Measurements from ENCODE around the gene AAMP.
"Not testable (repeated sequence)": the region's sequence is repeated elsewhere in the genome, so short reads cannot be mapped to it uniquely, and the experiment has no call there.

The AAMP gene

DNA sequence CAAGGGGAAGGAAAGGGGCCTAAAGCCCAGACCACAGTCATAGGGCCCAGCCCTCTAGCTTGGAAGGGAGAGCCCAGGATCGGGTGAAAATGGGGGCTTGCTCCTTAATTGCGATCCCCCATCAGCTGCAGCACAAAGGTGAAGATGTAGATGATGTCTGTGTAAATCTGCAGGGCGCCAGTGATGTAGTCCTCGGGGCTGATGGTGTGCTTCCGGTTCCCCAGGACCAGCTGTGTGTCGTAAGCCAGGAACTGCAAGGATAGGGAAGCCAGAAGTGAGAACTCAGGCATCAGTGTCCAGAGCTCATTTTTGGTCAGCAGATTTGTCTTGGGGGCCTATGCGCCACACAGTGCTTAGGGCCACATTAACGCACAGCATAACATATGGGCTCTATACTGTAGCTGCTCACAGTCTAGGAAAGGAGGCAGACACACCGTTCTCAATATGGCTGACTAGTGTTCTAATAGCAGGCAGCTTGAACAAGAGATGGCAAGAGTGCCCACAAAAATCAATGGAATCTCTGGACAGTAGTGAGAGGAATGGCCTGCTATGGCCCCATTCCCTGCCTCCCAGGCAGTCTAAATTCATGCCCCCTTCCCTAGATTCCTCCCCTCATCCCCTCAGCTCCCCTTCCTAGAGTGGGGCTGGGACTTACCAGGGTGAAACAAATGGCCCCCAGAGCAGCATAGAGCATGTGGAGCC lies 5.6 kb upstream of the AAMP start:
- no peak for DNase-seq (ENCODE audit: low spot score)

DNA sequence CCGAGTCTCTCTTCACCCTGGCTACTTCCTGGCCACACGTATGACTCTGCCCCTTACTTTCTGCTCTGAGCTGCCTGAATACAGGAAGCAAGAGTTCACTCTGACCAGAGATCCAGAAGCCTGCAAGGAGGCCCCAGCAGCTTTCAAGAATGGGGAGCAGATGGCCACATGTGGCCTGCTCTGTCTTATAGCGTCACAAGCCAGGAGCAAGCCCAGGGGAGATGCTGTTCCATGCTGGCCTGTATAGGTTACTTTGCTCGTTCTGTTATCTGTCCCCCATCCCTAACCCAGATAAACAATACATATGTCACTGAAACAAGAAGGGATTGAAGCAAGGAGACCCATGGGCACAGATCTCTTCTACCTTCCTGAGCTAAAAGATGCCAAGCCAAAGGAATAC lies 4.6 kb upstream of the AAMP start:
- no peak for DNase-seq (ENCODE audit: low spot score)

DNA sequence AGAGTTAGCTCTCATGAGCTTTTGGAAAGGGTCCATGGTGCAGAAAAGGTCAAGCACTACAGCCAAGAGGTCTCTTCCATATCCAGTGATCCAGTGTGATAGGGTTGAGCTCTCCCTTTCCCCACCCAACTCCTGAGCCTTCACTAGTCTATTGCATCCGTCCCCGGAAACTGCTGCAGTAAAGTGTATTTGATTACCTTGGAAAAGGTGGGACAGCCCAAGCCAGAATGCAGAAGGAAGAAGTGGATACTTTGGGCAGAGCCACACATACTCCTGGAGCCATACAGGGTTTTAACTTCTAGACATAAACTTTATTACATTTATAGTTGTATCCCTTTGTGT lies 3.9 kb upstream of the AAMP start:
- DNase-seq (ENCODE audit: low spot score), result no peak

DNA sequence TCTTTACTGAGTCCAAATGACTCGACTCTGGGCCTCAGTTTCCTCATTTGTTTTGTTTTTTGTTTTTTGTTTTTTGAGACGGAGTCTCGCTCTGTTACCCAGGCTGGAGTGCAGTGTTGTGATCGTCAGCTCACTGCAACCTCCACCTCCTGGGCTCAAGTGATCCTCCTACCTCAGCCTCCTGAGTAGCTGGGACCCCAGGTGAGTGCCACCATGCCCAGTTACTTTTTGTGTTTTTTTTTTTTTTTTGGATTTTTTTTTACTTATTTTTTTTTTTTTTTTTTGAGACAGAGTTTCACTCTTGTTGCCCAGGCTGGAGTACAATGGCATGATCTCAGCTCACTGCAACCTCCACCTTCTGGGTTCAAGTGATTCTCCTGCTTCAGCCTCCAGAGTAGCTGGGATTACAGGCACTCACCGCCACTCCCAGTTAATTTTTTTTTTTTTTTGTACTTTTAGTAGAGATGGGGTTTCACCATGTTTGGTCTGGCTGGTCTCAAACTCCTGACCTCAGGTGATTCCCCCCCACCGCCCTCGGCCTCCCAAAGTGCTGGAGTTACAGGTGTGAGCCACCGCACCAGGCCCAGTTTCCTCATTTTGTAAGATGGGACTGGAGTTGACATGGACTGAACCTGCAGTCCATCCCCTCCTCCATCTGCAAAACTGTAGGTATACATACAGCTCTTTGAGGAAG lies 3.4 kb upstream of the AAMP start:
- DNase-seq (ENCODE audit: low spot score), result not testable (repeated sequence)

DNA sequence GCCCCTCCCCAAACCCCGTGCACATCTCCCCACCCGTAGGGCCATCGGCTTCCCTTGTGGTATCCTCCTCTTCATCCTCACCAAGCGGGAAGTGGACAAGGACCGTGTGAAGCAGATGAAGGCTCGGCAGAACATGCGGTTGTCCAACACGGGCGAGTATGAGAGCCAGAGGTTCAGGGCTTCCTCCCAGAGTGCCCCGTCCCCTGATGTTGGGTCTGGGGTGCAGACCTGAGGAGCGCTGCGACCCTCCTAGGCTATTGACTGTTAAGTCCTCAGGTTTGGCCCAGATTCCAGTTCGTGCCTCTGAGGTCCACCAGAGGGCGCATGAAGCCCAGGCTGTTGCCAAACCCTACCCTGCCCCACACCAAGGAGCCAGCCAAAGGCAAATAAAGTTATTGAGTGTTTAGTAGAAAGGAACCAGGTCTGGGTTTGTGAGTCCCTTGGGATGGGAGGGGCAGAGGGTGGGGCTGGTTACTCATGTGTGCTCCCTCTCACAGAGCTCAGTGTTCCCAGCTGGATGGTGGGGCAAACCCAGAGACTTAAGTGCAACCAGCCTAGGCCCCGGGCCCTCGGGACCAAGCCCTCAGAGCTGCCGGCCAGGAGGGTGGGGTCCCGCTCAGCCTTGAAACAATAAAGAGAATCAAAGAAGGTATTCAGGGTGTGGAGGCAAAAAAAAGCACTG lies 2.7 kb upstream of the AAMP start:
- peak; percentile 92 for DNase-seq (ENCODE audit: low spot score)

DNA sequence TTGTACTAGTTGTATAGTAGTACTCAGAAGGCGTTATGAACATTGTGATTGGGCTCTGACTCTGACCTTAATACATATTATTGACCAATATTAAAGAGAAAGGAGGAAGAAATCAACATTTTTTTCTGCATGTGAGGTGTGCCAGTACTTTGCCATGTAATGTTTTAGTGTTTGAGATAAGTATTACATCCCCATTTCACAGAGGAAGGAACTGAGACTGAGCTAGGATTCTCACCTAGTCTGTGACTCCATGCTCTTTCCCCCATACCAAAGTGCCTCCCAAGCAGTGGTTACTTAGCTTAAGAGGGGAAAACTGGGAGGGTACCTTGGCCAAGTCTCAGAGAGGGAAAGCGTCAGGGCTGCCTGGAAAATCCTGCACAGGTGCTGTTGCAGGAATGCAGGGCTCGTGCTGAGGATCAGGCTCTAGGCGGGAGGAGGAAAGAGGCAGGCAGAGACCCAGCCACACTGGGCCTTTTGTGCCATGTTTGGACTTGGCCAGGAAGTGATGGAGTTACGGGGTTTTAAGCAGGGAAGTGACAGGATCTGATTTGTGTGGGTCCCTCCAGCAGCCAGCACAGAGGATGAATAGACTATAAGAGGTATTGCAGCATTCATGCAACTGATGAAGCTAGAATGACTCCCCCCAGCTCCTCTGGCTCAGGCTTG lies 2.1 kb upstream of the AAMP start:
- DNase-seq (ENCODE audit: low spot score), result no peak

DNA sequence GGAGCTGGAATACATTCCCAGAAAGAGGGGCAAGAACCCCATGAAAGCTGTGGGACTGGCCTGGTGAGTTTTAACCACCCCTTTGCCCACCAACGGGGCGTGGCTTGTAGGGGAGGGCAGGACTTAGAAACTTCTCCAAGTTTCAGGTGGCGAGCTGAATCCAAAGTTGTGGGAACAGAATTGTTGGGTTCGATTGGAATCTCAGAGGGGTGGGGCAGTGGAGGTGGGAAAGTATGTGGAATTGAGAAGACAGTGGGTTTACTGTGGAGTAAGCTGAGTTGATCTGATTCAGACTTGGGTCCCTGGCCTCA lies 1.5 kb upstream of the AAMP start:
- DNase-seq (ENCODE audit: low spot score), result no peak

DNA sequence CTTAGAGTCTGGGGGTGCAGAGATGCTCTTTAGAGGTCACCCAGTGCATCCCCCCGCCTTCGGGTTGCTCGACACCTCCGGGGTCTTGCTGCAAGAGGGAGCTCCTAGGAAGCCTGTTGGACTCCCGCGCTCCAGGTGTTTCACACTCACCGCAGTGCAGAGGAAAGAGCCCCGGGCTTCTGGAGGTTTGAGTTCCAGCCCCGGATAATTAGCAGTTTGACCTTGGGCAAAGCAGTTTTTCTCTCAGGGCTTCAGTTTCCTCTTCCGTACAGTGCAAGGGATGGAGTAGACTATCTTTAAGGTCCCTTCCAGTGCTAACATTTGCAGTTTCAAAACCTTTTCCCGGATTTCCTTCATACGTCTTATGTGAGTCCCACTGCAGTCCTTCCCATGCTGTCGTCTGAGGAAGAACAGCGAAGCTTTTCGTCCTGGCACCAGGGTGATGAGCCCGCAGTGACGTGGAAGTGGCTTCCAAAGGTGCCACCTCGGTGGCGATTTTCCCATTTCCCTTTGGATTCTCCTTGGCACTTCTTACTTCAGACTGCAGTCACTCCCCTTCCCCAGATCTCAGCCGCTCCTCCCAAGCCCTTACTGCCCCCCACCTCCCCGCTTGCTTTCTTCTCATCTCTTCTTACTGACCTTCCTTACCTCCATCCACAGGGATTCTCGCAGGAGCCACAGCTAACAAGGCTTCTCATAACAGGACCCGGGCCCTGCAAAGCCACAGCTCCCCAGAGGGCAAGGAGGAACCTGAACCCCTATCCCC lies 967 bp upstream of the AAMP start:
- no peak for DNase-seq (ENCODE audit: low spot score)

DNA sequence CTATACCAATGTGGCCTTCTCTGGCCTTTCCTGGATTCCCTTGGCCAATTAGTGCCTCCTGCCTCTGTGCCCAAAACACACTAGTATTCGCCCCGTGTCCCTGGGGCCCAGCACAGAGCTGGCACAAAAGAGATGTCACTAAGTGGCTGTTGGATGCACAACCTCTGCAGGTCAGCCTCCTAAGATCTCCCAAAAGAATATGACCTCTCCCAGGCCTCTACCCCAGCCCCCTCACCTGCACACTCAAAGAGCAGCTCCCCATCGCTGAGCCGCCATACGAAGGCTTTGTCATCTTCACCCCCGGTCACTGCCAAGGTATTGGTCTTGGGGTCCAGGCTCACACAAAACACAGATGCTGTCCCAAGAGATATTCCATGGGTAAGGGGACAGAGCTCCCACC lies 2.7 kb downstream of the AAMP start:
- no peak for DNase-seq (ENCODE audit: low spot score)

DNA sequence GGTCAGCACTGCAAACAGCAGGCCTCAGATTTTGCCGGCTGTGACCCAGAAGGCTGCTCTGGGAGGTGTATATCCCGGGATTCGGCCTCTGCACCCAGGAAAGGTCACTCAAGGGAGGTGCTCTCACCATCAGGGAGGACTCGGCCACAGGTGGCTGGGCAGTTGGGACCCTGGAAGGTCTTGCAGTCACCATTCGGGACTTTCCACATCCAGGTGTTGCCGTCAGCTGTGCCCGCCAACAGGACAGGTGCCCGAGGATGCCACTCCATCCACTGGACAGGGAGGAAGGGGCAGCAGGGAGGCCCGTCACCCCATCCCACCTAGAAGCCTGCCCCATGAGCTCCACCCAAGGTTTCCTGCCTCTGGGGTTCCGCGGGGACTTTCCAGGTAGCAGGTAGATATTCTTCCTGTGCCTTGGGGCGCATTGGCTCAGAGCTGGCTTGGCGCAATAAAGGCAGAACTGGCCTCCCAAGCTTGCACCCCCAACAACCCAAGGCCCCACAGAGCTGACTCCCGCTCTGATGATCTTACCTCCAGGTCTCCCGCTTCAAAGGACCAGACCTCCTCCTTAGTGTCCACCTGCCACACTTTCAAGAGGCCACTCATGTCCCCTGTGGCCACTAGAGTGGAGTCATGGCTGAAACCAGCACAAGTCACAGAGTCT lies 3.5 kb downstream of the AAMP start:
- no peak for DNase-seq (ENCODE audit: low spot score)

DNA sequence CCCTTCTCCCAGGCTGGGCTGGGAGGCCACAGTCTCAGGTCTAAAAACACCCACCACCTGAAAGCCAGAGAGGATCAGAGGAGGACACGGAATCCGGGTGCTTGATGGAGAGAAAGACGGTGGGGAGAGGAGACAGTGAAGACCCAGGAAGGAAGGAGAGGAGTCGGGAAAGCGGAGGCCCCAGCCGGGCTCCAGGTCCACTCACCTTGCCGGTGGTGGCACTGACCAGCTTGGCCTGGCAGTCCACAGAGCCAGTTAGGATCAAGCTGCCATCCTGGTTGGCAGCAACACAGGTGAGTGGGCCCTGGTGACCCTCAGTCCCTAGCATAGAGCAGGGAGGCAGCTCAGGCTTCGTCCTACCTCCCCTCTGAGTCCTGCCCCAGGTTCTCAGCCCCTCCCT lies 4.3 kb downstream of the AAMP start:
- no peak for DNase-seq (ENCODE audit: low spot score)

DNA sequence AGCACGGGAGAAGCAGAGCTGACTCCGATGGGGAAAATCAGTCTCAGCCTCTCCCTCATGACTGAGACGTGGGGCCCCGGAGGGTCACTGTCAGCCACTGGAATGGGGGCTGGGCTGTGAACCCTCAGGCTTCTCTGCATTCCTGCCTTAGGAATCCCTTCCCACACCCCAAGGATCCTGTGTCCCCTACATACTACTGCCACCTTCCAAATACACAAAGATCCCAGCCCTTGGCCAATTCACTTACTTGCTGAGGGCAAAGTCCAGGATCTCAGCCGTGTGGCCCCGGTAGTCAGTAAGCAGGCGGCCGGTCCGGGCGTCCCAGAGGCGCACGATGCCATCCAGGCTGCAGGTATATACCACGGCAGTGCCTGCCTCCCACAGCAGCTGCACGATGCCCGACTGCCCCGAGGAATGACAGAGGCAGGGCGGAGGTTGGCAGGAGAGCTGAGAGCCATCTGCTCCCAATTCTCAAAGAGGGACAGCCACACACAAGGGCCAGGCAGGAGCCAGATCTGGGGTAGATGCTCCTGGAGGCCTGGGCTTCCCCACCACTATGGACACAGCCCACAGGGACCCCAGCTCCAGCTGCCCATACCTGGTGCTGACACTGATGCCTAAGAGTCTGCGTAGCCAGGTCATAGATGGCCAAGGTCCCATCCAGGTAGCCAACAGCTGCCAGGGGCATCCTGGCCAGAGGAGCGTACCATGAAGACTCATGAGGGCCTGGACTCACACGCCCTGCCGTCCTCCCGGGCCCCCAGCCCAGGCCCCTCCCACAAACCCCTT lies 5.0 kb downstream of the AAMP start:
- no peak for DNase-seq (ENCODE audit: low spot score)

DNA sequence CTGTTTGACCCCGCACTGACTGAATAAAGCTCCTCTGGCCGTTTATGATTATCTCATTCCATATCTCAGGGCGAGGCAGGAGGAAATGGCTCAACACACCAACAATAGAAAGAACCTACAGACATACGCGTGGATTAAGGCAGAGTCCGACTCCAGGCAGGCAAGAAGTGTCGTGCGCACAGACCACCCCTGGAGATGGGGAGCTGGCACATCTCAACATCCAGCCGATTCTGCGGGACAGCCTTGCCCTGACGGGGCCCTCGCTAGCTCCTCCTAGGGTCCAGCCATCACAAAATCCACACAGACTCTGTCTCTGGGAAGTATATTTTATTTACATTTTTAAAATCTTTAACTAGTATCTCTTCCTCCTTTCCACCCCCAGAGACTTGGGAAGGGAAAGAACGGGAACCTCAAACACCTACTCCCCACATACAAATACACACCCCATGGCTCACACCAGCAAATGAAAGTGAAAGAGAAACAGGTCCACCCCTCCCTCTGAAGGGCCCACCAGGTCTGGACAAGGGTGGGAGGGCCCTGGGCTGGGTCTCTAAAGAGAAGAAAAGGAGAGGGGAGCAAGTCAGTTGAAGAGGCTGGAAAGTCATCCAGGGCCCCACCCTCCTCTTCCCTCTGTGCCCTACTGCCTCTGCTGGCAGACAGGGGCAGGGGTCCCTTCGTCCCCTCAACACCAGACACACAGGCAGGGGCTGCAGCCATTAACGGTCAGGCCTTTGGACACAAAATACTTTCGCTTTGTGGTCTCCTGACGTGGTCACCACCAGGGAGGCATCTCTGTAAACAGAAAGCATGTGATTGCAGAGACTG lies 5.9 kb downstream of the AAMP start:
- DNase-seq (ENCODE audit: low spot score), result no peak

DNA sequence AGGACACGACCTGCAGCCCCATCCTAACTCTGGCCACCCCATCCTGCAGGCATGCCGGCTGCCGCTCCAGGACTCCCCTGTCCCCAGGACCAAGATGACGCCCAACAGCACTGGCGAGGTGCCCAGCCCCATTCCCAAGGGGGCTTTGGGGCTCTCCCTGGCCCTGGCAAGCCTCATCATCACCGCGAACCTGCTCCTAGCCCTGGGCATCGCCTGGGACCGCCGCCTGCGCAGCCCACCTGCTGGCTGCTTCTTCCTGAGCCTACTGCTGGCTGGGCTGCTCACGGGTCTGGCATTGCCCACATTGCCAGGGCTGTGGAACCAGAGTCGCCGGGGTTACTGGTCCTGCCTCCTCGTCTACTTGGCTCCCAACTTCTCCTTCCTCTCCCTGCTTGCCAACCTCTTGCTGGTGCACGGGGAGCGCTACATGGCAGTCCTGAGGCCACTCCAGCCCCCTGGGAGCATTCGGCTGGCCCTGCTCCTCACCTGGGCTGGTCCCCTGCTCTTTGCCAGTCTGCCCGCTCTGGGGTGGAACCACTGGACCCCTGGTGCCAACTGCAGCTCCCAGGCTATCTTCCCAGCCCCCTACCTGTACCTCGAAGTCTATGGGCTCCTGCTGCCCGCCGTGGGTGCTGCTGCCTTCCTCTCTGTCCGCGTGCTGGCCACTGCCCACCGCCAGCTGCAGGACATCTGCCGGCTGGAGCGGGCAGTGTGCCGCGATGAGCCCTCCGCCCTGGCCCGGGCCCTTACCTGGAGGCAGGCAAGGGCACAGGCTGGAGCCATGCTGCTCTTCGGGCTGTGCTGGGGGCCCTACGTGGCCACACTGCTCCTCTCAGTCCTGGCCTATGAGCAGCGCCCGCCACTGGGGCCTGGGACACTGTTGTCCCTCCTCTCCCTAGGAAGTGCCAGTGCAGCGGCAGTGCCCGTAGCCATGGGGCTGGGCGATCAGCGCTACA lies 7.0 kb downstream of the AAMP start:
- no peak for DNase-seq (ENCODE audit: low spot score)

DNA sequence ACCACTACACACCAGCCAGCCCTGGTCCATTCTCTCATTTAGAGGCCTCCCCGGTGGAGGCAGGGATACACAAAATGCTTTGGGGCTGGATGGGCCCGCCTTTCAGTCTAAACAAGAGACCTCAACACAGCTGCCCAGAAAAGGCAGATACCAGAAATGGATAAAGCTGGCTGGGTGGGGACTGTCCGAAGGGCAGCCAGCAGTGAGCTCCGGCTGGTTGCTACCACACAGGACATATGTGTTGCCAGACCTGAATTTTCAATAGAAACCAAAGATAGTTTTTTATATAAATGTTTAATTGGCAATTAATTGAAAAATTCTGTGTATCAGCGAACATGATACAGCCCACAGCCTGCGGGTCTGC lies 7.7 kb downstream of the AAMP start:
- no peak for DNase-seq (ENCODE audit: low spot score)

DNA sequence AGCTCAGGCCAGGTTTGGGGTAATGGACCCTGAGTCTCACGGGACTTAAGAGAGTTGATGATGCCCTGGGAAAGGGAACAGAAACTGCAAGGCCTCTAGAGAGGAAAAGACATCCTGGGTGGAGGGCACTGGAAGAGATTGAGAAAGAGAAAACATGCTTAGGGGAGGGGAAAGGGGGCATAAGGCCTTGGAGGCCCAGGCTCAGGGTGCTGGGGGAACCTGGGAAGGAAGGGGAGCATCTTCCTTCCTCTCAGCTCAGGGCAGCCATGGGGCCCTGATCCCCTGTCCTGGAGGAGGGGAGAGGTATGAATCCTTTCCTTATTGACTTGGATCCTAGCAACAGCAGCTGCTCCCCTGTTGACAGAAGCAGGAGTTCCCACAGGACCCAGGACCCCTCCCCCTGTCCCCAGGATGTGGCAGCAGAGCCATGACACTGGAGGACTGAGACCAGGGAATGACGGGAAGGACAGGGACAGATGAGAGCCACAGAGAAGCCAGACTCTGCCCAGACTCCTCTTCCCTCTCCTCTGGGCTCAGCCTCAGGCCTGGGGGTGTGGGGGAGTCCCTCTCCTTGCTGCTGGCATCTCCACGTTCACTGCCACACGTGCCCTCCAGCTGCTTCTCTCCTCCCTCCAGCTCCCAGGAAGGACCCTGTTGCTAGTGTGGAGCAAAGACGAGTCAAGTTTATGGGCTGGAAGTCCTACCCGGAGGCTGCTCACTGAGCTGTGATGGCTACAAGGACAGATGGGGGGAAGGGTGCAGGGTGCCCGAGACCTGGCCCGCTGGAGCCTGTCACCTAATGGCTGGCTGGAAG lies 8.3 kb downstream of the AAMP start:
- no peak for DNase-seq (ENCODE audit: low spot score)

DNA sequence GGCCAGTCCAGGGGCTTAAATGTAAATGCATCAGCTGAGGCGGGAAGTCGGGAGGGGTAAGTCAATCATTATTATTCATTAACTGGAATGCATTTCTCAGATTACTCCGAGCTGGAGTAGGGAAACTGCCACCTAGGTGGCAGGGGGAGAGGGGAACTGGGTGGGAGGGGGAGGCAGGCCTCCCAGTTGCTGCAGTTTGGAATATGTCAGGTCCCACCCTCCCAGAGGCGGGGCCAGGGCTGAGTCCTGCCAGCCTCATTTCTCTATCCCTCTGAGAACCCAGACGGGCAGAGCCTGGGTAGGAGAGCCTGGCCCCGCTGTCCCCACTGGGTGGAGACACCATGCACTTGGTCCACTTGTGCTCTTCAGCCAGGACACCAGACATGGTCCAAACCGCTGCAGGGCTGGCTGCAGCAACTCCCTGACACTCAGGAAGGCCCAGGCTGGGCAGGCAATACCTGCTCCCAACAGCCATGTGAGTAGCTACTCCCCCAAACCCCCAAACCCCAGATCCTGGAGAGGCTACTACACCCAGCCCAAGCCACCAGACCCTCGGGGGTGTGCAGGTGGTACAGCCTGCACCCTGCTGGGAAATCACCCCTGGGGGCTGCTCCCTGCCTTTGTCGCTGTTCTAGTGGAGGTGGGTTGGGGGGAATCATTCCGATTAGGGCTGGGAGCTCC lies 9.1 kb downstream of the AAMP start, which contains the start of gene GPBAR1:
GPBAR1 (plus strand) TSS at position 274 of the 681 bp plus-strand sequence. CDS start 1,710 bp downstream, outside the sequence.
- DNase-seq (ENCODE audit: low spot score), result no peak
